NK-92 treated with Interleukin-12 subunit alpha and Interleukin-12 subunit beta, amount 100 ng/mL, for 24 hours (cell line): ENCODE results near the gene KANTR.
A peak's percentile ranks its signal among the peaks of the same experiment; 100 is the strongest.

ENCODE experiments used
- DNase-seq: peaks from one replicate; lab custom pipeline; 2025; lab: John Stamatoyannopoulos, UW

Gene KANTR

DNA sequence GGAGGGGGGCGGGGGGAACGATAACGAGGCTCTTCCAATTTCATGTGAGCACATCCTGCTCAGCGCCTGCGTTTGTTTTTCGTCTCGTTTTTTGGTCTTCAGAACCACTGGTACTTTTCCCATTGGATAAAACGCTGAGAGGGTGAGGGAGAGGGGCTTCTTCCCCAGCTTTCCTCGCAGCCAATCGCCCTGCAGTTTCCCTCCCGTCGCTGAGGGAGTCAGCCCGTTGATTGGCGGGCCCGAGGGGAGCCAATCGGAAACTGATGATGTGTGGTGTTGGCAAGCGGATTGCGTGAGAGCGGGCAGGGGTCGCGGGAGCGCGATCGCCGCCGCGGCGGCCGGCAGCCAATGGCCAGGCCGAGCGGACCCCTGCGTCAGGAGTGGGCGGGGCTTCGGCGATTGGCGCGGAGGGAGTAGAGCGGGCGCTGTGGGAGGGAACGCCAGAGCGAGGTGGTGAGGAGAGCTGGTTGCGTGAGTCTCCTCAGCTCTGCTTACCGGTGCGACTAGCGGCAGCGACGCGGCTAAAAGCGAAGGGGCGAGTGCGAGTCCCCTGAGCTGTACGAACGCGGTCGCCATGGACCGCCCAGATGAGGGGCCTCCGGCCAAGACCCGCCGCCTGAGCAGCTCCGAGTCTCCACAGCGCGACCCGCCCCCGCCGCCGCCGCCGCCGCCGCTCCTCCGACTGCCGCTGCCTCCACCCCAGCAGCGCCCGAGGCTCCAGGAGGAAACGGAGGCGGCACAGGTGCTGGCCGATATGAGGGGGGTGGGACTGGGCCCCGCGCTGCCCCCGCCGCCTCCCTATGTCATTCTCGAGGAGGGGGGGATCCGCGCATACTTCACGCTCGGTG lies 11.8 kb upstream of the KANTR start, which contains the start of gene TSPYL2:
TSPYL2 (plus strand) TSS at position 443 of the 848 bp plus-strand sequence; CDS start at position 575, 132 bp downstream.
- peak; percentile 85 for DNase-seq

DNA sequence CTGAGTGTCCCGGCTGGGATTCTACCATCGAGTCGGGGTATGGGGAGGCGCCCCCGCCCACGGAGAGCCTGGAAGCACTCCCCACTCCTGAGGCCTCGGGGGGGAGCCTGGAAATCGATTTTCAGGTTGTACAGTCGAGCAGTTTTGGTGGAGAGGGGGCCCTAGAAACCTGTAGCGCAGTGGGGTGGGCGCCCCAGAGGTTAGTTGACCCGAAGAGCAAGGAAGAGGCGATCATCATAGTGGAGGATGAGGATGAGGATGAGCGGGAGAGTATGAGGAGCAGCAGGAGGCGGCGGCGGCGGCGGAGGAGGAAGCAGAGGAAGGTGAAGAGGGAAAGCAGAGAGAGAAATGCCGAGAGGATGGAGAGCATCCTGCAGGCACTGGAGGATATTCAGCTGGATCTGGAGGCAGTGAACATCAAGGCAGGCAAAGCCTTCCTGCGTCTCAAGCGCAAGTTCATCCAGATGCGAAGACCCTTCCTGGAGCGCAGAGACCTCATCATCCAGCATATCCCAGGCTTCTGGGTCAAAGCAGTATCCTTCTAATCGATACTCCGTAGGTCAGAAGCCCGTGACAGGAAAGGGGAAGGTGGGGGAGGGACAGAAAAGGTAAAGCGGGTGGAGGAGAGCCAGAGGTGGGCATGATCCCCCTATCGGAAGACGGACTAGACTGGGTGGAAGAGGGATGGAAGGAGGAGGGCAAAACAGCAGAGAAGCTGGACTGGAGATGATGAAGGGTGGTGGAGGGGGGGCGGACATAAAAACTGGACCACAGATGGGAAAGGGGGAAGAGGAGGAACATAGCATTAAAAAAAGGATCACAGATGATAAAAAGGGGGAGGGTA lies 10.9 kb upstream of the KANTR start:
- no peak for DNase-seq

DNA sequence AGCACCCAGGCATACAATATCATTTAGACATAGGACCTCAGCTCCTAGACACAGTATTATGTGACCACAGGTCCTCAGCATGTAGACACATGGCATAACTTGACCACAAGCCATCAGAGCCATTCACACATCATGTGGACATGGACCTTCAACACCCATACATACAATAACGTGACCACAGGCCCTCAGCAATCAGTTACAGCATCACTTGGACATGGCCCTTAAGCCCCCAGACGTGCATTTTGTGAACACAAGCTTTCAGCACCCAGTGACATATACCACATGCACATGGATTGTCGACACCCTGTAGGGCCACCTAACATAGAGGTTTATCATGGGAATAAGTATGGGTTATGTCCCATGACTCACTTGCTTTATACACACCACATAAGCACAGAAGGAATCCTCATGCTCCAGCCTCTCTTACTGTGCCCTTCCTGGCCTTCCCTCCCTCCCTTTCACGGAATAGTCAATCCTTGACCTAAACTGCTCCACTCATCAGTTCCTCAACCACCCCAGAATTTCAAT lies 9.8 kb upstream of the KANTR start:
- DNase-seq = no peak

DNA sequence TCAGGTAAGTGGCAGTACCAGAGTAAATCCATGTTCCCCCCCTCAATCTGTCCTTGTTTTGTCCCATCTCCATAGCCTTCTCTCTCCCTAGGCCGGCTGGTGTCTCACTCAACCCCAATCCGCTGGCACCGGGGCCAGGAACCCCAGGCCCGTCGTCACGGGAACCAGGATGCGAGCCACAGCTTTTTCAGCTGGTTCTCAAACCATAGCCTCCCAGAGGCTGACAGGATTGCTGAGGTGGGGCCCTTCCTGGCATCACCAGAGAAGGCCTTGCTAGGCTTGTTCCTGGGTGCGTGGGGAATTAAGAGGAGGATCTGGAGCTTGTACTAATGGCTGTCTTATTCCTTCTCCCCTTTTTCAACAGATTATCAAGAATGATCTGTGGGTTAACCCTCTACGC lies 9.1 kb upstream of the KANTR start:
- no peak for DNase-seq

DNA sequence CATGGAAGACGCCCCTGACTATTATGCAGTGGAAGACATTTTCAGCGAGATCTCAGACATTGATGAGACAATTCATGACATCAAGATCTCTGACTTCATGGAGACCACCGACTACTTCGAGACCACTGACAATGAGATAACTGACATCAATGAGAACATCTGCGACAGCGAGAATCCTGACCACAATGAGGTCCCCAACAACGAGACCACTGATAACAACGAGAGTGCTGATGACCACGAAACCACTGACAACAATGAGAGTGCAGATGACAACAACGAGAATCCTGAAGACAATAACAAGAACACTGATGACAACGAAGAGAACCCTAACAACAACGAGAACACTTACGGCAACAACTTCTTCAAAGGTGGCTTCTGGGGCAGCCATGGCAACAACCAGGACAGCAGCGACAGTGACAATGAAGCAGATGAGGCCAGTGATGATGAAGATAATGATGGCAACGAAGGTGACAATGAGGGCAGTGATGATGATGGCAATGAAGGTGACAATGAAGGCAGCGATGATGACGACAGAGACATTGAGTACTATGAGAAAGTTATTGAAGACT lies 8.2 kb upstream of the KANTR start:
- no peak for DNase-seq

DNA sequence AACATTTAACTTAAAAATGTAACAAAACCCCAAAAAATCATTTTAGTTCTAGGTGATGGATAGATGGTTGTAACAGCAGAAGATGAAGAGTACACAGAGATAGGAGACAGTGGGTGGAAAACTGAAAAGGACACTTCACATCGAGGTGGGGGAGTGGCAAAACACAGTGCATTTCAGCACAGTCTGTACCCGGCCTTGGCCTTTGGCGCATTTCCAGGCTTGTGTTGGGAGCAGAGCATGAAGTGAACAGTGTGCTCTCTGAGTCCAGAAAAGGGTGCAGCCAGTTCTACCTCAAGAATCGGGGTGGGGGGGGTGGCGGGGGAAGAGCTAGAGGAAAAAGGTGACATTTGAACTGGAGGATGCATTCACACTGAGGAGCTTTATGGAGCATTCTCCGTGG lies 7.5 kb upstream of the KANTR start:
- no peak for DNase-seq

DNA sequence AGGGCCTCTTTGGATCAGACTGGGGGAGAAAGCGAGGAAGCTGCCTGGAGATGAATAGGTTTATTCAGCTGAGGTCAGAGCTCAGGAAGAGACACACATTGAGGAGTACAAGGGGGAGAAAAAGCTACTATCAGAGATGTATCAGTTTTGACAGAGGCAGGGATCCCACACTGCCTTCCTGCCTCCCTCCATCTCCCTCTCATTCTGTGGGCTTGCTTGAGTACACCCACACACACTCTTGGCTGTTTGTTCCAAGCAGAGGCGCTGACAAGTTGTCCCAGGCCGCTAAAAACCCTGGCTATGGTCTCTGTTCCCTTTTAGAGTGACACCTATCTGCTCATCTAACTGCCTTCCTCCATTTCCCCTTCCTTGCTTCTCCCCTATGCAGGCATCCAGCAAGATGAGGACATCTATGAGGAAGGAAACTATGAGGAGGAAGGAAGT lies 6.5 kb upstream of the KANTR start:
- no peak for DNase-seq

DNA sequence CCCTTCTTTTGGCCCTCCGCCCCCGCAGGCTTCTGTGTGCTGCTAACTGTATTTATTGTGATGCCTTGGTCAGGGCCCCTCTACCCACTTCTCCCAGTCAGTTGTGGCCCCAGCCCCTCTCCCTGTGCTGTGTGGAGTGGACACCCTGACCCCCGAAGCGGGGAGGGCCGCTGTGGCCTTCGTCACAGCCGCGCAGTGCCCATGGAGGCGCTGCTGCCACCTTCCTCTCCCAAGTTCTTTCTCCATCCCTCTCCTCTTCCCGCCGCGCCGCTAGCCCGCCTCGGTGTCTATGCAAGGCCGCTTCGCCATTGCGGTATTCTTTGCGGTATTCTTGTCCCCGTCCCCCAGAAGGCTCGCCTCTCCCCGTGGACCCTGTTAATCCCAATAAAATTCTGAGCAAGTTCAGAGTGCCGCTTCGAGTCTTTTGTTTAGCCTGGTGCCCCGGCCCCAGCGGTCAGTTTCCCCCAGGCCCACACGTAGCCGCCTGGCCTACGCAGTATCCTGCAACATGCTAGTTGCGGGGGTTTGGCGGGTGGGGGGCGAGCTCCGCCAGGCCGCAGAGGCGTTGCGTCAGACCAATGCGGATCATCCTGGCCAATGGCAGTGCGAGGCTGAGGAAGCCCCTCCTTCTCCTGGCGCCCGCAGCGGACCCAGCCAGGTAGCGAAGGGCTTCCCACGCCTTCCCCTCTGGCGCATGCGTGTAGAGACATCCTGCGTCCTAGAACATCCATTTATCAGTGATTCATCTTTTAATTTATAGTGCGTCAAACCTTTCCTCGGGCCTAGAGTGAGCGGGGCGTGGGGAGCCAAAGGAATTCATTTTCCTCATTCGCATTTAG lies 5.6 kb upstream of the KANTR start:
- DNase-seq = no peak

DNA sequence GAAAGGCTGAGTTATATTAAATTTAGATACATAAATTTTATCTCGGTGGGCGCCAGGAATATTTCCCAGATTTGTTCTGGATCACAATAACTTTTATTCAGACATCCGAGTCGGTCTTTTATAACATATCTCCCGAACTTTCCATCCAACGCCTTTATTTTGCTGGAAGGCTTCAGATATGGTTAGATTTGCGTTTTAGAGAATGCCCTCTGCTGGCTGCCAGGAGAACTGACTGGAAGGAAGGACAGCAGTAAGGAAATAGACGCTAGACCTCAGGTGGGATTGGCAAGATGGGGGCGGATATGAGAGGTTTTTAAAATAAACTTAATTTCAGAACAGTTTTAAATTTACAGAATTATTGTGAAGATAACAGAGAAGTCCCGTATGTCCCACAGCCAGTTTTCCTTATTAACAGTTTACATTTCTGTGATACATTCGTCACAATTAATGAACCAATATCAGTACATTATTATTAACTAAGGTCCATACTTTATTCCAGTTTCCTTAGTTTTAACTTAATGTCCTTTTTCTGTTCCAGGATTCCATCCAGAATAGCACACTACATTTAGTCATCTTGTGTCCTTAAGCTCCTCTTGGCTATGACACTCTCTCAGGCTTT lies 4.6 kb upstream of the KANTR start:
- DNase-seq = no peak

DNA sequence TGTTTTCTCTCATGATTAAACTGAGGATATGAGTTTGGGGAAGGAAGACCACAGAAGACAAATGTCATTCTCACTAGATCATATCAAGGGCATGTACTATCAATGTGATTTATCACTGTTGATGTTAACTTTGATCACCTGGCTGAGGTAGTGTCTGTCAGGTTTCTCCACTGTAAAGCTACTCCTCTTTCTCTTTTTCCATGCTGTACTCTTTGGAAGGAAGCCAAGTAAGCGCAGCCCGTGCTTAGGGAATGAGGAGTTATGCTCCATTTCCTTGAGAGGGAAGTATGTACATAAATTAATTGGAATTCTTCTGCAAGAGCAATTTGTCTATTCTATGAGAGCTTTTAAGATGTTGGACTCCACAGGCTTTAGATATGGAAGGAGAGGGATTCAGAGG lies 4.0 kb upstream of the KANTR start:
- no peak for DNase-seq

DNA sequence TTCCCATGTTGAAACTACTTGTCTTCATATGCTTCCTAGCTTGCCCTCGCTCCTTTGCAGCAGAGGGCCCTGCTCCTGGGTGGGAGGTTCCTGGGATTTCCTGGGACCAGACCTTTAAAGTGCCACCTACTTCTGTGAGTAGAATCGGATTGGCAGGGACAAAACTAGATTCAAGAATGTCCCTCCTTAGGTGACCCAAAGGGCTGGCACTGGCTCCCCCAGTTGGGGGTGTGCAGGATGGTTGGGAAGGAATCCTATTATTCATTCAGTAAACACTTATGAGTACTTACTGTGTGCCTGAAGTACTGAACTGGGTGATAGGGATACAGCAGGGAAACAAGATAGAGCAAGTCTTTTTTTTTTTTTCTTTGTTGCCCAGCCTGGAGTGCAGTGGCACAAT lies 2.6 kb upstream of the KANTR start:
- no peak for DNase-seq

DNA sequence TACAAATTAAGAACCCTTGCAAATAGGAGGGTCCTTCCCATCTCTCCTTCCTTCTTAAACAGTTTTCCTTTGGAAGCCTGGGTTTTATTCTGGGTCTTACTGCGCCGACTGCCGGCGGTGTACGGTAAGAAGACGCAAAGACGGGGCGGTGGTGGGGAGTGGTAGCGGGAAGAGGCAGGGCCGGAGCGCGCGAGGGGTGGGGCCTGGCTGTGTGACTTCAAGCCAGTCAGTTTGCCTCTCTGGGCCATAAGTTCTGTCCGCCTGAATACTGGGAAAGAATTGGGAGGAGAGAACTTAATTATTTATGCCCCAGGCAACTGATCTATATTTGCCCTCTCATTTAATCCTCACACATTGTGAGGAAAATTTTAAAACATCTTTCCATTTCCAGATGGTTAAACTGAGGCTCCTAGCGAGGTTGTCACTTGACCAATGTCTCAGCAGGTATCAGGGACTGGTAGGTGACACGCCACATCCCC lies 726 bp upstream of the KANTR start:
- peak; percentile 41 for DNase-seq

DNA sequence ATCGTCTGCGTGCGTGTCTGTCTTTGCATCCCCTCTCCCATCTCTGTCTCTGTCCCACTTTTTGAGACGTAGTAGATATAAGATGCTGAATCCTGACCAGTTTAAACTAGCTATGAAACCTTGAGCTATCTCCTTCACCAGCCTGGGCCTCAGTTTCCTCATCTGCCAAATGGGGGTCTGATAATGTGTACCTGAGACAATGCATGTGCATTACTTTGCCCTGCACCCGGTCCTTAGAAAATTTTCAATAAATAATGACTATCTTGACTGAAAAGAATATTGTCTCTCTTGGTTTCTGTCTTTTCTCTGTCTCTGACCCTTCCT lies 602 bp downstream of the KANTR start:
- DNase-seq = no peak

DNA sequence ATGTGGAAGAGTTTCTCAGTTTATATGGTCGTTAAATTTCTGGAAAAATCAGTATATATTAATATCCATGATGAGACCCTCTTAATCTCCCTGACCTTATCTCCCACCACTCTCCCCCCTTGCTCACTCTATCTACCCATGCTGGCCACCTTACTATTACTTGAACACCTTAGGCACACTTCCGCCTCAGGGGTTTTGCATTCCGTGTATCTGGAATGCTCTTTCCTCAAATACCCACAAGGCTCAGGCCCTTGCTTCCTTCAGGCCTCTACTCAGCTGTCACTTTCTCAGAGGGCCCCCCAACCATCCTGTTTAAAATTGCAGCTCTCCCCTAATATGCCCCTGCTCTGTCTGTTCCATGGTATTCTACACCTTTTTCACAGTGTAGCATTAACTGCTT lies 1.9 kb downstream of the KANTR start:
- DNase-seq = no peak

DNA sequence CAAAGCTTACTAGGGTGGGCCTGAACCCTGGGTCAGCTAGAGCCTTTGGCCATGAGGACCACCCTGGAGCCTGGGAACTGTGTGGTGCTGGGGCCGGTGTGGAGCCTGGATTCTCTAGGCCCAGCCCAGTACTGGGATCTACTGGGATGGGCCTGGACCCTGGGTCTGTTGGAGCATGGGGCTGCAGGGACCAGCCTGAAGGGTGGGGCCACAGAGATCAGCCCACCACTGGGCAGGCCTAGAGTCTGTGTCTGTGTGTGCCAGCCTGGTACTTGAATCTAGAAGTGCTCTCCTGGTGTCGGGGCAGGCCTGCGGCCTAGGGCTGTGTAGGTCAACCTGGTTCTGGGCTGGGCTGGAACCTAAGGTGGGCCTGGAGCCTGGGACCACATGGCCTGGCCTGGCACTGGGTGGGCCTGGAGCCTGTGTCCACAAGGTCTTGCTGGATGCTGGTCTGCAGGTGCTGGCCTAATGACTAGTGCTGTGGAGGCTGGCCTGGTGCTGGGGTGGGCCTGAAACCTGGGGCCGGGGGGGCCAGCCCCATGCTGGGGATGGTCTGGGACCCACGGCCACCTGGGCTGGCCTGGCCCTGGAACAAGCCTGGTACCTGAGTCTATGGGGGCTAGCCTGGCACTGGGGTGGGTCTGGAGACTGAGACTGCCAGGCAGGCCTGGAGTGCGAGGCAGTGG lies 21.1 kb downstream of the KANTR start:
- DNase-seq = no peak

DNA sequence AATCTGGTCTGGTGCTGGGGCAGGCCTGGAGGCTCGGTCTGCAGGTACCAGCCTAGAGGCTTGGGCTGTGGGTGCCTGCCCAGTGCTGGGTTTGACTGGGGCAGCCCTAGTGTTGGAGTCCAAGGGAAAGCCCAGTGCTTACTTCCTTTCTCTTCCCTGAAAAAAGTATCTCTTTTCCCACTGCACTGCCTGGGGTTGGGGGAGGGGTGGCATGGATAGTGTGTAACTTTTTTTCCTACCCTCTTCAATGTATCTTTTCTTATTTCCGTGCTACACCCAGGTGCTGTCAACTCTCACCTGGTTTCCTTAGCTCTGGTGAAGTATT lies 21.6 kb downstream of the KANTR start:
- DNase-seq = no peak

DNA sequence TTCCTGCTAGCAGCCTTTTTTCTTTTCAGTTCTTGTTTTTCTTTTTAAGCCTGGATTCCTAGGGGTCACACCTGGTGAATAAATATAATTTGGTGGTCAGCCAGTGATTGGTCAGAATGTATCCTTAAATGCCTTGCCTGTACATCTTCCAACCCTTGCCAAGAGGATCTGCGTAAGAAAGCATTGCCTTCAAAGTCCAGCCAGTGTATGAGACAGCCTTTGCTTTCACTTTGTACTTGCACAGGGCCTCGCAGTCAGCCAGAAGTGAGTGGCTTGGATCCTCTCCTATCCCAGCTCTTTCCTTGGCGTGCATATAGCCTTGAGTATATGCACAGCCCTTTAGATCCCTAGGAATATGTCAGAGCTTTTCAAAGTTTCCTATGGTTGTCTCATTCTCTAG lies 22.2 kb downstream of the KANTR start:
- no peak for DNase-seq

DNA sequence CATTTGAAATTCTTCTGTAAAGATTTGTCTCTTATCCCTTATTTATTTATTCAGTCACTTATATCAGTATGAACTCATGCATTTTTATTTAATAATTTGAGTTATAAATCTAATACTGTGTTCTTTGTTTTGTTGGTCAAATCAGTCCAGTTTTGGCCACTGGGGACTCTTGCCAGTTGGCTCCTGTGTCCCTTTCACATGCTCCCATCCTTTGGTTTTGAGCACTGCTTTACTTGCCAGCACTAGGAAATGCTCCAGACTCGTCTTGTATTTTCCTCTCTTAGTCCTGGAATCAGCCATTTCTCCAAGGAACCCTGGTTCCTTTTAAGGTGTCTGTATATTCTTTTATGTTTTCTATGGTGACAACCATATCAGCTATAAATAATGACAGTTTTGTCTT lies 28.1 kb downstream of the KANTR start:
- DNase-seq = no peak

DNA sequence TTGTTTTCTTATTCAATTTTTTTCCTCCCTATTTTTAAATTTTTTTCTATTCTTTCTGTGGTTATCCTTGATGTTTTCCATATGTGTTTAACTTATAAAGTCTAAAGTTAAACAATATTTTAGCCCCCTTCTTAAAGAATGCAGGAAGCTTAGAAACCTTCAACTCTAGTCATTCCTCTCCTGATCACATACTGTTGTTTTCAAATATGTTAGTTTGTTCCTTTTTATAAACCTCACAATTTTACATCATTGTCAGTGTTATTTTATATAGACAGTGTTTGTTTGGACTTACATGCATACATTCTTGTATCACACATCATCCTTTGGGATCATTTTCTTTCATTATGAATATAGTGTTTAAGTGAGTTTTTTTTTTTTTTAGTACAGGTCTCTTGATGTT lies 31.6 kb downstream of the KANTR start:
- DNase-seq = no peak

DNA sequence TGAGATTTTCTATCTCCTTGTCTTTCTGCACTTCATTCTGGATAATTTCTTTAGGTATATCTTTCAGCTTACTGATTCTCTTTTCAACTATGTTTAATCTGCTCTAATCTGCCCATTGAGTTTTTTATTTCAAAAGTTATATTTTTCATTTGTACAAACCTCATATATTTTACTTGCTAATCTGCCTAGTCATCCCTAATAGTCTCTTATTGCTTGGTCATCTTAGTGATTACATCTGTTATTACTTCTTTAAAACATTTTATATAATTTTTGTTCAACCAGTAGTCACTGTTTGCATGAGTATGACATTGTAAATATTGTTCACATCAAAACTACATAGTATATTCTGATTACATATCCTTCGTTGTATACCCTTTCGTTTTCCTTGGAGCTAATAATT lies 32.4 kb downstream of the KANTR start:
- DNase-seq = no peak
